CD14-positive monocyte (primary cell): ENCODE measurements around the gene ANKRD65. TPM values are rescaled to one million over a fixed set of nuclear protein-coding genes. Genes with fewer than 3 reads are reported as not detected.

Experiments
- DNase-seq, 3 donors: peaks; one replicate each; pipeline ENCODE4 v3.0.0-alpha.2; 2011 to 2022
- H2AFZ ChIP-seq: 2 replicates; pipeline ENCODE4 v1.6.0; 2012; ENCODE audit warnings: mild to moderate bottlenecking, low read depth, low read length, inconsistent platforms; ENCODE audit not compliant: insufficient read depth, poor library complexity, severe bottlenecking
- H3K27ac ChIP-seq, 2 donors: 1 replicate in 1 of 2; 2 replicates in 1 of 2; pipeline ENCODE4 v1.5.1; 2012 to 2013; ENCODE audit warnings: low read length in 2 of 2, control low read depth in 1 of 2, inconsistent platforms in 1 of 2, low read depth in 1 of 2, mild to moderate bottlenecking in 1 of 2
- H3K27me3 ChIP-seq, 2 donors: one replicate each; pipeline versions ENCODE4 v1.6.0 to v1.6.1; 2011 to 2013; ENCODE audit warnings: low read length in 2 of 2; ENCODE audit not compliant: control insufficient read depth in 2 of 2, insufficient read depth in 2 of 2
- H3K36me3 ChIP-seq, 2 donors: replicated peaks in 1 of 2; 1 replicate in 1 of 2; 2 replicates in 1 of 2; pipeline versions ENCODE4 v1.5.1 to v1.6.1; 2012 to 2013; ENCODE audit warnings: low read length in 2 of 2, control low read depth in 1 of 2, inconsistent platforms in 1 of 2, mild to moderate bottlenecking in 1 of 2; ENCODE audit not compliant: insufficient read depth in 2 of 2, control insufficient read depth in 1 of 2
- H3K4me1 ChIP-seq, 2 donors: 1 replicate in 1 of 2; 2 replicates in 1 of 2; pipeline versions ENCODE4 v1.5.1 to v1.6.1; 2012 to 2013; ENCODE audit warnings: low read length in 2 of 2, control low read depth in 1 of 2, inconsistent platforms in 1 of 2, mild to moderate bottlenecking in 1 of 2, moderate library complexity in 1 of 2; ENCODE audit not compliant: insufficient read depth in 2 of 2, control insufficient read depth in 1 of 2
- H3K4me2 ChIP-seq: replicated peaks from 2 replicates; pipeline ENCODE3; 2012; ENCODE audit warnings: low read length, moderate library complexity, mild to moderate bottlenecking; ENCODE audit not compliant: poor library complexity, severe bottlenecking; ENCODE audit errors: extremely low read depth
- H3K4me3 ChIP-seq, 3 experiments: fragments of 200-600 bp in 1 of 3; sonication (generic) in 1 of 3; replicated peaks in 1 of 3; 1 replicate in 2 of 3; 2 replicates in 1 of 3; pipeline ENCODE4 v1.5.1; 2011 to 2013; ENCODE audit warnings: low read length in 3 of 3, mild to moderate bottlenecking in 3 of 3, control low read depth in 2 of 3, low read depth in 2 of 3, inconsistent platforms in 1 of 3, moderate library complexity in 1 of 3
- H3K79me2 ChIP-seq: 2 replicates; pipeline ENCODE4 v1.6.0; 2012; ENCODE audit warnings: mild to moderate bottlenecking, control low read depth, inconsistent platforms, low read length, moderate library complexity; ENCODE audit not compliant: insufficient read depth
- H3K9ac ChIP-seq: 2 replicates; pipeline ENCODE4 v1.6.0; 2017; ENCODE audit warnings: low read length, mild to moderate bottlenecking; ENCODE audit not compliant: insufficient read depth, poor library complexity, severe bottlenecking
- H3K9me3 ChIP-seq, 2 donors: replicated peaks in 1 of 2; 1 replicate in 1 of 2; 2 replicates in 1 of 2; pipeline versions ENCODE4 v1.5.1 to v1.6.1; 2012 to 2013; ENCODE audit warnings: low read length in 2 of 2, control low read depth in 1 of 2; ENCODE audit not compliant: control insufficient read depth in 1 of 2, insufficient read depth in 1 of 2
- H4K20me1 ChIP-seq: 2 replicates; pipeline ENCODE4 v1.6.0; 2012; ENCODE audit warnings: mild to moderate bottlenecking, low read length, control low read depth, moderate library complexity; ENCODE audit not compliant: insufficient read depth
- H3K27ac Mint-ChIP-seq, 7 donors: one replicate each; pipeline ENCODE4 v1.8.0; 2020; ENCODE audit warnings: mild to moderate bottlenecking in 7 of 7, mixed read lengths in 7 of 7, moderate library complexity in 6 of 7, inconsistent platforms in 2 of 7
- H3K27me3 Mint-ChIP-seq, 3 donors: one replicate each; pipeline ENCODE4 v1.8.0; 2021 to 2022; ENCODE audit warnings: low read depth in 3 of 3, mild to moderate bottlenecking in 3 of 3, mixed read lengths in 3 of 3, moderate library complexity in 3 of 3, inconsistent platforms in 1 of 3
- H3K36me3 Mint-ChIP-seq, 2 donors: one replicate each; pipeline ENCODE4 v1.8.0; 2020; ENCODE audit warnings: mixed read lengths in 2 of 2, inconsistent platforms in 1 of 2, mild to moderate bottlenecking in 1 of 2
- H3K4me1 Mint-ChIP-seq: one replicate; pipeline ENCODE4 v1.8.0; 2020; ENCODE audit warnings: mild to moderate bottlenecking, mixed read lengths
- H3K4me3 Mint-ChIP-seq, 2 donors: one replicate each; pipeline ENCODE4 v1.8.0; 2020; ENCODE audit warnings: mild to moderate bottlenecking in 2 of 2, mixed read lengths in 2 of 2, moderate library complexity in 1 of 2
- H3K9me3 Mint-ChIP-seq, 7 donors: one replicate each; pipeline ENCODE4 v1.8.0; 2020 to 2022; ENCODE audit warnings: mixed read lengths in 7 of 7, mild to moderate bottlenecking in 6 of 7, moderate library complexity in 6 of 7, inconsistent platforms in 2 of 7
- CTCF ChIP-seq: fragments of 200-600 bp; IDR thresholded peaks from one replicate; pipeline ENCODE4 v1.8.0; 2022; ENCODE audit warnings: antibody characterized with exemption, mild to moderate bottlenecking
- WGBS: methylation state at CpG from one replicate; pipeline ENCODE4 v1.1.5; 2013; ENCODE audit warnings: missing lambda C conversion rate; ENCODE audit not compliant: insufficient coverage; 5-methylcytosine and 5-hydroxymethylcytosine counted together
- intact Hi-C, 2 donors: fragments of 100-400 bp; cut with micrococcal nuclease; formaldehyde crosslinking; loops; one replicate each; pipeline versions ENCODE4 v1.15.0 to v1.15.1; 2023
- polyA plus RNA-seq, 3 donors: library from polyadenylated mRNA; depleted of rRNA in 1 of 3; unstranded in 2 of 3; stranded (reverse) in 1 of 3; fragments of 300-500 nt in 2 of 3; fragments of >200 nt in 1 of 3; fragmentation: Illumina TruSeq in 2 of 3; gene quantifications; 1 replicate in 2 of 3; 2 replicates in 1 of 3; pipeline ENCODE4 v1.2.3, GENCODE V29; 2012 to 2021

ANKRD65 gene
- polyA plus RNA-seq, 3 donors, result 0.04 TPM; not detected in 2

- 97% methylated on average over 8 of the region's 12 CpGs for WGBS
- Histone ChIP-seq H3K4me1 (peaks cover 0 to 6% of the 10 kb centered on the region in 2 donors), H3K9me3 (no peaks in the 10 kb centered on the region), H3K79me2 (peaks cover 36% of the 10 kb centered on the region), H2AFZ (no peak overlapping the region), H3K36me3 (peaks cover 92 to 97% of the 10 kb centered on the region in 2 donors), H3K4me3 (no peak overlapping the region), H3K9ac (no peak overlapping the region), H3K27ac (no peak overlapping the region), H4K20me1 (peaks cover 69% of the 10 kb centered on the region), H3K27me3 (no peaks in the 10 kb centered on the region), H3K4me2 (no peak overlapping the region)
- intact Hi-C loops, result no loop called here
- peak overlapping the region in 3 of 7 donors; percentile 41 to 79 (median 67) for H3K27ac Mint-ChIP-seq
- peaks cover 86 to 96% of the 10 kb centered on the region in 2 donors for H3K36me3 Mint-ChIP-seq
- H3K27me3 Mint-ChIP-seq, result peaks cover 0 to 2% (median 0%) of the 10 kb centered on the region in 3 donors
- TF ChIP-seq CTCF, result no peak
- DNase-seq, result no peak
- peaks cover 9% of the 10 kb centered on the region for H3K4me1 Mint-ChIP-seq
- peaks cover 0 to 7% (median 5%) of the 10 kb centered on the region in 7 donors for H3K9me3 Mint-ChIP-seq
- H3K4me3 Mint-ChIP-seq, result no peak overlapping the region
These were observed 29.9 kb downstream of the ANKRD65 start for GRCh38 chr1:1391225-1391624.

- Mint-ChIP-seq H3K36me3 (peaks cover 90 to 98% of the 10 kb centered on the region in 2 donors), H3K9me3 (peaks cover 0 to 7% (median 5%) of the 10 kb centered on the region in 7 donors), H3K4me1 (peaks cover 9% of the 10 kb centered on the region), H3K27ac (peak overlapping the region in 2 of 7 donors; percentile 18 to 58), H3K4me3 (no peak overlapping the region), H3K27me3 (peaks cover 0 to 2% (median 0%) of the 10 kb centered on the region in 3 donors)
- Histone ChIP-seq H2AFZ (no peak overlapping the region), H3K79me2 (peaks cover 31% of the 10 kb centered on the region), H4K20me1 (peaks cover 74% of the 10 kb centered on the region), H3K4me1 (peaks cover 0 to 6% of the 10 kb centered on the region in 2 donors), H3K27me3 (no peaks in the 10 kb centered on the region), H3K36me3 (peaks cover 97 to 100% of the 10 kb centered on the region in 2 donors), H3K9me3 (no peaks in the 10 kb centered on the region), H3K4me3 (no peak overlapping the region), H3K4me2 (no peak overlapping the region), H3K27ac (no peak overlapping the region), H3K9ac (no peak overlapping the region)
- no peak for TF ChIP-seq CTCF
- 98% methylated on average over 7 of the region's 12 CpGs for WGBS
- no peak for DNase-seq
- intact Hi-C loops, result no loop called here
These were observed 30.4 kb downstream of the ANKRD65 start for GRCh38 chr1:1390675-1391074.
